Stimulated activated CD4-positive, alpha-beta T cell treated with anti-CD3 and anti-CD28 coated beads, Interleukin-12 subunit alpha, Interleukin-12 subunit beta, amount 100 ng/mL, for 24 hours (primary cell): ENCODE data around the gene ATP5F1D.
A peak's percentile ranks its signal among the peaks of the same experiment; 100 is the strongest.

Experiments used
- DNase-seq, 2 experiments: peaks; one replicate each; pipeline ENCODE4 v3.0.0-alpha.2; 2020; ENCODE audit warnings: low read depth in 2 of 2

The ATP5F1D gene

GRCh38 chr19:1257475-1258162 is 16.1 kb downstream of the ATP5F1D start:
- no peak for DNase-seq

GRCh38 chr19:1258163-1258492 is 16.6 kb downstream of the ATP5F1D start:
- no peak for DNase-seq

- DNase-seq: no peak
Measured at GRCh38 chr19:1258707-1259205, 17.2 kb downstream of the ATP5F1D start.

GRCh38 chr19:1259206-1259875 is 17.8 kb downstream of the ATP5F1D start:
- no peak for DNase-seq

GRCh38 chr19:1259876-1260748 is 18.6 kb downstream of the ATP5F1D start:
- no peak for DNase-seq

GRCh38 chr19:1260749-1261537 is 19.4 kb downstream of the ATP5F1D start:
- DNase-seq: peak; percentile 93 to 94

- DNase-seq: no peak
Measured at GRCh38 chr19:1261538-1261797, 19.9 kb downstream of the ATP5F1D start.

- no peak for DNase-seq
Measured at GRCh38 chr19:1261798-1262622, 20.5 kb downstream of the ATP5F1D start.

- DNase-seq: no peak
Measured at GRCh38 chr19:1262623-1263123, 21.1 kb downstream of the ATP5F1D start.

- no peak for DNase-seq
Measured at GRCh38 chr19:1263188-1263587, 21.6 kb downstream of the ATP5F1D start.

- DNase-seq: no peak
Measured at GRCh38 chr19:1264801-1265614, 23.5 kb downstream of the ATP5F1D start.

- no peak for DNase-seq
Measured at GRCh38 chr19:1265615-1266128, 24.1 kb downstream of the ATP5F1D start.

GRCh38 chr19:1266129-1266915 is 24.8 kb downstream of the ATP5F1D start:
- peak in 1 of 2 experiments; percentile 79 for DNase-seq

GRCh38 chr19:1266916-1267476 is 25.4 kb downstream of the ATP5F1D start:
- peak in 1 of 2 experiments; percentile 63 for DNase-seq

GRCh38 chr19:1267477-1268225 is 26.1 kb downstream of the ATP5F1D start:
- no peak for DNase-seq

GRCh38 chr19:1268226-1269064 is 26.9 kb downstream of the ATP5F1D start:
- no peak for DNase-seq

- peak; percentile 99 for DNase-seq
Measured at GRCh38 chr19:1269065-1269477, 27.5 kb downstream of the ATP5F1D start, which contains the start of gene CIRBP. TSS of gene CIRBP (plus strand) at chr19:1269332. CDS start at chr19:1270934, 1,602 bp downstream.
